Memory B cell (primary cell): ENCODE results near the gene CD63.

Source experiments
- ATAC-seq: fragments of 150-1000 bp; cut with Tn5 transposase; 2 replicates; pipeline ENCODE4 v1.10.0; 2021; ENCODE audit warnings: low read depth, mild to moderate bottlenecking, moderate library complexity
- DNase-seq, 2 donors: peaks; one replicate each; pipeline ENCODE4 v3.0.0; 2022; ENCODE audit warnings: low spot score in 2 of 2
- H3K27ac Mint-ChIP-seq: one replicate; pipeline ENCODE4 v1.8.0; 2022; ENCODE audit warnings: mild to moderate bottlenecking, moderate library complexity, mixed read lengths
- H3K27me3 Mint-ChIP-seq: one replicate; pipeline ENCODE4 v1.8.0; 2022; ENCODE audit warnings: mixed read lengths
- H3K36me3 Mint-ChIP-seq: one replicate; pipeline ENCODE4 v1.8.0; 2022; ENCODE audit warnings: mild to moderate bottlenecking, mixed read lengths
- H3K4me1 Mint-ChIP-seq: one replicate; pipeline ENCODE4 v1.8.0; 2022; ENCODE audit warnings: mixed read lengths
- H3K4me3 Mint-ChIP-seq: one replicate; pipeline ENCODE4 v1.8.0; 2022; ENCODE audit warnings: mild to moderate bottlenecking, moderate library complexity, mixed read lengths
- H3K9me3 Mint-ChIP-seq: one replicate; pipeline ENCODE4 v1.8.0; 2022; ENCODE audit warnings: mixed read lengths

CD63 gene

DNA sequence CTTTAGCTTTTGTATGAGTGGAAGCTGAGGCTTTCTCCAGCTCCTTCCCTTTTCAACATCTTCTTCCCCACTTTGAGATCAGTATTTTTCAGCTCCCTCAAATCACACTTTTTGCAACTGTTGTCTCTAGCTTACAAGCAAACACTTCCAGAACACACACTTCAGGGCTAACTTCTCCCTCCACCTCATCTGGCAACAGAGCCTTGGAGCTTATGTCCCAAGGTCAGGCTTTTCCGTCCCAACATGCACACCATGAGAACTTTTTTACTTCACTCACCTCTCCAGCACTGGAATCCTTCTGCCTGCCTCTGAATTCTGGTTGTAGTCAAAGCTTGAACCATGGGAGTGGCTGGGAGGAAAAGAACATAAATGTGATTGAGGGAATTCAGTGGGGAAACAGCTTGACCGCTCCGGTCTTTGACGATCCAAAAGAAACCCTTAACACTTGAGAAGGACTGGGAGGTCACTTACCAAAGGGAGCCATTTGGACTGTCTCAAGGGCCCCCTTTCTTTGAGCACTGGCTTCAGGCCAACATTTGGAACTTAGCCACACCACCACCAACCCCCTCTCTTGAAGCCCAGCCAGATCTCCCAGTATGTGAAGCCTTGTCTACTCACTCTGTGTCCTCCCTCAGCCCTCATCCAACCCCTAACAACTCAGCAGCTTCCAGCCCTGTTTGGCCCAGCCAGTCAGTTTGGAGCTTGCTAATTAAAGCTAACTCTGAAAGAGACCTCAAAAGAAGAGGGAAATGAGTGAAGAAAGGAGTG lies 16.8 kb downstream of the CD63 start:
- Mint-ChIP-seq H3K27ac (no peak overlapping the region), H3K9me3 (no peaks in the 10 kb centered on the region), H3K4me3 (no peak overlapping the region), H3K4me1 (peaks cover 23% of the 10 kb centered on the region), H3K36me3 (no peaks in the 10 kb centered on the region), H3K27me3 (peaks cover 7% of the 10 kb centered on the region)
- DNase-seq (no peak), ATAC-seq (no peak)

DNA sequence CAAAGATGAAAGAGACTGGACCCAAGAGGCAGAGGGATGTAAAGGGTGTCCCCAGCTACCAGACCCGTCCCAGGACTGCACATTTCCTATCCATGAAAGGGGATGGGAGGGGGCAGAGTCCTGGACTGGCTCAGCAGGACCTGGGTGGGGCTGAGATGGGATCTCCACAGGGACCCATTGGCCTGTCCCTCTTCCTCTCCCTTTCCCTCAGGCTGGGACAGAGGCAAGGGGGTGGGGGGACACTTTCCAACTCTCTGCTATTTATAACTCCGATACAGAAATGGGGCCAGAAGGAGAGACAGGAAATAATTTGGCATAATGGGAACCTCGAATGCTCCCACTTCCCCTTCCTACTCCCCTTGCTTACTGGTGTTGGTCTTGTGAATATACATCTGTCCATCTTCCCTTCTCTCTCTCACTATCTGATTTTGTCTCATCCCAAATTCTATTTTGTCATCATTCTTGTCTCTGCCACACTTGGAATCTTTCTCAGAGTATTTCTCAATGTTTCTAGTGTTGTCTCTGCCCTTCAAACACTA lies 20.0 kb downstream of the CD63 start:
- DNase-seq (no peak), ATAC-seq (no peak)
- no peak overlapping the region for H3K27ac Mint-ChIP-seq
- peaks cover 10% of the 10 kb centered on the region for H3K27me3 Mint-ChIP-seq
- peak overlapping the region; percentile 80 for H3K4me3 Mint-ChIP-seq
- no peaks in the 10 kb centered on the region for H3K9me3 Mint-ChIP-seq
- peaks cover 18% of the 10 kb centered on the region for H3K4me1 Mint-ChIP-seq
- no peaks in the 10 kb centered on the region for H3K36me3 Mint-ChIP-seq

GRCh38 chr12:55707841-55708694 lies 20.7 kb downstream of the CD63 start, which contains the start of gene ITGA7:
Gene ITGA7, minus strand, starts transcription at chr12:55707904. Its CDS starts 222 bp downstream, at chr12:55707682.
- H3K4me1 Mint-ChIP-seq: peaks cover 18% of the 10 kb centered on the region
- no peaks in the 10 kb centered on the region for H3K9me3 Mint-ChIP-seq
- peak; percentile 73 for ATAC-seq
- no peak within 1 kb of the TSS for H3K27ac Mint-ChIP-seq
- no peaks in the 10 kb centered on the region for H3K36me3 Mint-ChIP-seq
- peak within 1 kb of the TSS; percentile 80 for H3K4me3 Mint-ChIP-seq
- DNase-seq: peak in 1 of 2 donors; percentile 40
- H3K27me3 Mint-ChIP-seq: peaks cover 12% of the 10 kb centered on the region

GRCh38 chr12:55707219-55707671 lies 21.6 kb downstream of the CD63 start:
- Mint-ChIP-seq H3K9me3 (no peaks in the 10 kb centered on the region), H3K27me3 (peaks cover 12% of the 10 kb centered on the region), H3K4me1 (peaks cover 18% of the 10 kb centered on the region), H3K36me3 (no peaks in the 10 kb centered on the region), H3K4me3 (peak overlapping the region; percentile 80), H3K27ac (no peak overlapping the region)
- DNase-seq (no peak), ATAC-seq (peak; percentile 8)

DNA sequence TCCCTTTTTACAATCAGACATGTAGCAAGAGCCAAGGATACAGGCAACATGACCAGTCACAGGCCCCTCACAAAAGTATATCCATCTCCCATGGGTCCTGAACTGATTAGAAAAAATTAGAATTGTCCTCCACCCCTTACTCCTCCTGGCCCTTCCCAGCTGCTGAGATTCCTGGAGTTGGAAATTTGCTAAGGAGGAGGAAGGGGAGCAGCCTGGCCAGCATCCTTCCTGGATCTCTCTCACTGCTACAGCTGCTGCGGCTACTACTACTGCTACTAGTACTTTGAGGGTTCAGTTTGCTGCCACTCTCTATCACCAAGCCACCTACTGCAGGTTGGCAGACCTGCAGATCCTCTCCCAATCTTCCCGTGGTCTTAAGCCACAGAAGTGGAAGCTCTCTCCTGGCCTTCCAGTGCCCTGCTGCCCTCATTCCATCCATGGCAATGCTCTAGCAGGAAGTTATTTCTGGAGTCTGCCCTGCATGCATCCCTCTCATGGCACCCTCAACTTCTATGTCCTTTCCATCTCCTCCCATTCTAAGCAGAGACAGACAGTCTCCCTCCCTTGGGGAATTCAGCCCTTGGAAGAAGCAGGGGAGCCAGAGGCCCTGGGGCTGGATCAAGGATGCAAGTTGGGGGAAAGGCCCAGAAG lies 22.1 kb downstream of the CD63 start:
- ATAC-seq (no peak), DNase-seq (no peak)
- Mint-ChIP-seq H3K4me3 (peak overlapping the region; percentile 80), H3K36me3 (no peaks in the 10 kb centered on the region), H3K27ac (no peak overlapping the region), H3K27me3 (peaks cover 12% of the 10 kb centered on the region), H3K9me3 (no peaks in the 10 kb centered on the region), H3K4me1 (peaks cover 18% of the 10 kb centered on the region)

- DNase-seq (no peak), ATAC-seq (peak; percentile 65)
- no peaks in the 10 kb centered on the region for H3K36me3 Mint-ChIP-seq
- H3K4me3 Mint-ChIP-seq: peak overlapping the region; percentile 2
- no peaks in the 10 kb centered on the region for H3K9me3 Mint-ChIP-seq
- H3K4me1 Mint-ChIP-seq: peaks cover 18% of the 10 kb centered on the region
- H3K27me3 Mint-ChIP-seq: peaks cover 12% of the 10 kb centered on the region
- no peak overlapping the region for H3K27ac Mint-ChIP-seq
Observed at GRCh38 chr12:55705782-55706402, 22.9 kb downstream of the CD63 start.

- peaks cover 18% of the 10 kb centered on the region for H3K4me1 Mint-ChIP-seq
- H3K27ac Mint-ChIP-seq: no peak overlapping the region
- H3K4me3 Mint-ChIP-seq: no peak overlapping the region
- no peaks in the 10 kb centered on the region for H3K36me3 Mint-ChIP-seq
- H3K27me3 Mint-ChIP-seq: peaks cover 12% of the 10 kb centered on the region
- no peaks in the 10 kb centered on the region for H3K9me3 Mint-ChIP-seq
- no peak for DNase-seq
- ATAC-seq: no peak
Observed at GRCh38 chr12:55704824-55705718, 23.7 kb downstream of the CD63 start.

DNA sequence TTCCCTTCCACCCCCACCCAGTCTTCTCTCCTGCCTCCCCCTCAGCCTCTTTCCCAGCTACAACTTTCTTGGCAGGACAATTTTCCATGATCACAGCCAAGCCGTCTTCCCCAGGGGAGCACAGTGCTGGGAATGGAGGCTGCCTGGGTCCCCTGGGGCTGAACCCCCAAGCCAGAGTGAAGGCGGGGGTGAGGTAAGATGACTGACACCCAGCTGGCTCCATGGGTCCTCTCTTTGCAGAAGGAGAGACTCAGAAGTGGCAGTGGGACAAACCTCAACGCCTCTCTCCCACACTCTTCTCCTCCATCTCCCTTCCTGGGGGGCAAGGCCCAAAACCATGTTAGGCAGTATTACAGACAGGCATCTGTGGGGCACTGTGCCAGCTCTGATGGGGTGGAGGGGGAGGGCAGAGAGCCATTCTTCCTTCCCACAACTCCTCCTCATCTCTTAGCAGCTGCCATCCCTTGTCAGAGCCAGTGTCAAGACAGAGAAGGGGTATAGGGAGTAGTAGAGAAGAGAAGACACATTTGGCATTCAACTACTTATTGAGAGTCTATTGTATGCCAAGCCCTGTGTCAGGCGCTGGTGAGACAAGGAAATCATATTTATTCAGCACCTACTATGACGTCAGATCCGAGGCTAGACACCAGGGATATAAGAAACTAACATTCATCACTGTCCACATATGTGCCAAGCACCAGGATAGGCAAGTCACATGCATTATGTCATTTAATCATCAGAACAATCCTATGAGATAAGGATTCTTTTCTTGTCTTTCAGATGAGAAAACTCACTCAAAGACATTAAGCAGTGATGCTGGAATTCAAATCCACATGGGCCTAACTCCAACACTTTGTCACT lies 24.7 kb downstream of the CD63 start:
- Mint-ChIP-seq H3K27me3 (peaks cover 12% of the 10 kb centered on the region), H3K27ac (no peak overlapping the region), H3K4me3 (no peak overlapping the region), H3K36me3 (no peaks in the 10 kb centered on the region), H3K9me3 (no peaks in the 10 kb centered on the region), H3K4me1 (peaks cover 17% of the 10 kb centered on the region)
- no peak for ATAC-seq
- DNase-seq: no peak

GRCh38 chr12:55703288-55703687 lies 25.5 kb downstream of the CD63 start:
- no peak for ATAC-seq
- H3K27me3 Mint-ChIP-seq: peaks cover 8% of the 10 kb centered on the region
- H3K4me3 Mint-ChIP-seq: no peak overlapping the region
- H3K4me1 Mint-ChIP-seq: peaks cover 10% of the 10 kb centered on the region
- no peak overlapping the region for H3K27ac Mint-ChIP-seq
- no peaks in the 10 kb centered on the region for H3K36me3 Mint-ChIP-seq
- DNase-seq: no peak
- no peaks in the 10 kb centered on the region for H3K9me3 Mint-ChIP-seq

- H3K27me3 Mint-ChIP-seq: peaks cover 5% of the 10 kb centered on the region
- H3K4me3 Mint-ChIP-seq: no peak overlapping the region
- H3K9me3 Mint-ChIP-seq: no peaks in the 10 kb centered on the region
- DNase-seq (no peak), ATAC-seq (no peak)
- H3K36me3 Mint-ChIP-seq: no peaks in the 10 kb centered on the region
- H3K4me1 Mint-ChIP-seq: peaks cover 7% of the 10 kb centered on the region
- no peak overlapping the region for H3K27ac Mint-ChIP-seq
Observed at GRCh38 chr12:55702861-55703260, 25.9 kb downstream of the CD63 start.

DNA sequence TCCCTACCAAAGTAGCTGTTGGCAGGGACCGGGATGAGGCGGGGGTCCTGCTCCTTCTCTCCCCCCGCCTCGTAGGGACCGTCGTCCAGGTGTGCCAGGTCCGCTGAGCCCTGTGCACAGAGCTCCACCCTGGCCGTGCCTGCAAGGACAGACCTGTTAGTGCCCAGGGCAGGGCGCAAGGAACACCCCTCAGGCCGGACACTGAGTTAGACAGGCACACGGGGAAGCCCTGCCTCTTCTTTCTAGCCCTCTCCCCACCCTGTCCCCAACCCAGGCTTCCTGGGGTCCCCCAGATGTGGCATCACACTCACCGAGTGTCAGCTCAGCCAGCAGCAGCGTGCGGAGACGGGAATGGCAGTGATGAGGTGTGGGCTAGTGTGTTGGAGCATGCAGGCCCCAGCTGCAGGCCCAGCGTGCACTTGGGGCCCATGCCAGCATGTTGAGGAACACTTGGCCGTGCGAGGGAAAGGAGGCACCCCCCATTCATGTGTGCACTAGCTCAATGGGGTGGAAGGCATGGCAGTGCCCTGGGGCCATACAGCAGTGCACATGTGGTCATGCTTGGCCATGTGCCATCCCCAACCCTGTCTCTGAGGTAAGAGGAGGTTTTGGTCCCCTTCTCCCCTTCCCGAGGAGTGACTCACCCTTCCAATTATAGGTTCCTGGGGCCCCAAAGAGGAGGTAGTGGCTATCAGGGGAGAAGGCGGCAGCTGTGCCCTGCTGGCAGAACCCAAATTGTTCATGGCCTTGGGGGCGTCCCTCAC lies 28.4 kb downstream of the CD63 start:
- Mint-ChIP-seq H3K4me1 (no peaks in the 10 kb centered on the region), H3K4me3 (no peak overlapping the region), H3K36me3 (no peaks in the 10 kb centered on the region), H3K9me3 (no peaks in the 10 kb centered on the region), H3K27ac (no peak overlapping the region), H3K27me3 (peaks cover 10% of the 10 kb centered on the region)
- ATAC-seq: no peak
- no peak for DNase-seq
